ENCODE data around the gene EPSTI1. TPM values are rescaled to one million over a fixed set of nuclear protein-coding genes. Genes with fewer than 3 reads are reported as not detected.

The EPSTI1 gene
- total RNA-seq, 6 donors from 2014 or later = 10.2 to 61.8 (median 24.0) TPM

DNA sequence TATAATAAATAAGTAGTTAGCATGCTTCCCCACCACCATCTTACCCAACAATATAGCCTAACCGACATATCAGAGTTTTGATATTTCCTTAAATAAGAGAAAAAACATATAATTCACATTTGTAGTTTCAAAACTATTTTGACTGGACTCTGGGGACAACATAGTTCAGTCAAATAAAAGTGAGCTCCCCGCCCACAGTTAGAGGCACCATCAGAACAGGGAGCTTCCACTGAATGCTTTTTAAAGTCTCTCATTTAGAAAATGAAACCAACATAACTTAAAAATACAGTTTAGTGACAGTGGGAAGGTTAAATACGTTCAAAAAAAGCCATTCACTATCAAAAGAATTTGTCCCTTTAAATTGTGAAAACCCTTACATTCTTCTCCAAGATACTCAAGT lies 92.8 kb downstream of the EPSTI1 start:
- DNase-seq = no peak
- Histone ChIP-seq H3K4me3 (no peak overlapping the region), H3K9me3 (no peaks in the 10 kb centered on the region), H3K27ac (no peak overlapping the region), H3K27me3 (no peaks in the 10 kb centered on the region), H3K4me1 (peaks cover 0 to 7% (median 4%) of the 10 kb centered on the region in 4 donors), H3K36me3 (peaks cover 0 to 12% (median 2%) of the 10 kb centered on the region in 4 donors)
- 87 to 91% methylated on average over 3 of the region's 3 CpGs for WGBS, 2 donors
- ATAC-seq (ENCODE audit: low FRiP score in 2 of 2) = no peak
- TF ChIP-seq POLR2A (IDR thresholded peaks at IDR 0.05) (no peak), POLR2AphosphoS5 (IDR thresholded peaks at IDR 0.05) (no peak), EP300 (IDR thresholded peaks at IDR 0.05) (no peak)
- TF ChIP-seq, protein P1, sequence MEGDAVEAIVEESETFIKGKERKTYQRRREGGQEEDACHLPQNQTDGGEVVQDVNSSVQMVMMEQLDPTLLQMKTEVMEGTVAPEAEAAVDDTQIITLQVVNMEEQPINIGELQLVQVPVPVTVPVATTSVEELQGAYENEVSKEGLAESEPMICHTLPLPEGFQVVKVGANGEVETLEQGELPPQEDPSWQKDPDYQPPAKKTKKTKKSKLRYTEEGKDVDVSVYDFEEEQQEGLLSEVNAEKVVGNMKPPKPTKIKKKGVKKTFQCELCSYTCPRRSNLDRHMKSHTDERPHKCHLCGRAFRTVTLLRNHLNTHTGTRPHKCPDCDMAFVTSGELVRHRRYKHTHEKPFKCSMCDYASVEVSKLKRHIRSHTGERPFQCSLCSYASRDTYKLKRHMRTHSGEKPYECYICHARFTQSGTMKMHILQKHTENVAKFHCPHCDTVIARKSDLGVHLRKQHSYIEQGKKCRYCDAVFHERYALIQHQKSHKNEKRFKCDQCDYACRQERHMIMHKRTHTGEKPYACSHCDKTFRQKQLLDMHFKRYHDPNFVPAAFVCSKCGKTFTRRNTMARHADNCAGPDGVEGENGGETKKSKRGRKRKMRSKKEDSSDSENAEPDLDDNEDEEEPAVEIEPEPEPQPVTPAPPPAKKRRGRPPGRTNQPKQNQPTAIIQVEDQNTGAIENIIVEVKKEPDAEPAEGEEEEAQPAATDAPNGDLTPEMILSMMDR (IDR thresholded peaks at IDR 0.05) = no peak

DNA sequence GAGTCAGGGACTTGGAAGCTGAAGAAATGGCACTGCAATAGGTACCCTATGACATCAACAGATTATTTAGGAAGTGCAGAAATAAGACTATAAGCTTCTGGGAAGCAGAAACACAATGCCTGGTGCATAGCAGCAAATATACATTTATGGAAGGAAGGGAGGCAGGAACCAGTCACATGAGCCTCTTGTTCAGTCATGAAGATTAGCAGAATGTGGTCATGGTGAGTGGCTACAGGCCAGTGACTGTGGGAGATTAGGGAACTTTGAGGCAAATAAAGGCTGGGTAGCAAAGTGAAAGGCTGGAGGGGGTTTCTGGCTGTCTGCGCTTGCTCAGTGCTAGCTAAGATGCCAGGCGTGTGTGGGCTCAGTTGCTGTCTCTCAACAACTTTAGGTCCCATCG lies 96.3 kb downstream of the EPSTI1 start:
- Histone ChIP-seq H3K4me1 (peaks cover 0 to 12% (median 4%) of the 10 kb centered on the region in 4 donors), H3K9me3 (no peaks in the 10 kb centered on the region), H3K27ac (no peak overlapping the region), H3K36me3 (peaks cover 0 to 12% (median 2%) of the 10 kb centered on the region in 4 donors), H3K27me3 (no peaks in the 10 kb centered on the region), H3K4me3 (no peak overlapping the region)
- ATAC-seq (ENCODE audit: low FRiP score in 2 of 2) (no peak), DNase-seq (no peak)
- TF ChIP-seq POLR2A (IDR thresholded peaks at IDR 0.05) (no peak), POLR2AphosphoS5 (IDR thresholded peaks at IDR 0.05) (no peak), EP300 (IDR thresholded peaks at IDR 0.05) (no peak)
- TF ChIP-seq, protein P1 (IDR thresholded peaks at IDR 0.05) = no peak
- WGBS, 2 donors = 94 to 97% methylated on average over 3 of the region's 3 CpGs

DNA sequence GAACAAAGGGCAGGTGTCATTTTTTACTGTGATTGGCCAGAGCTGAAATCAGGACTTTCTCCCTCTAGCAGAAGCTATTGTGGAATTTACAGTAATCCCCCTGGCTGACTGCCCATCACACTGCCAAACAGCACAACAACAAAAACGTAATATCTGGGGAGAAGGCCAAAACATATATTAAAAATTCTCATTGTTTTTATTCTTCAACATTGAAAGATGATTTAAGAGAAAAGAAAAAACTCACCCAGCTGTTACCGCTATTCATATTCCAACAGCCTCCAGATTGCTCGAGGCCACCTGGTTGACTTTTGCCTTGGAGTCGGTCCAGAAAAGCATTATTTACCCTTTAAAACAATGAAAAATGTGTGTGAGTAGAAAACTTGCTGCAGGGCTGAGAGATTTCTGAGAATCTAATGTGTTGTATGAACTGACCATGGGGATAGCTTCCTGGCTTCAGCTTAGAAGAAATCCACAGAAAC lies 97.2 kb downstream of the EPSTI1 start:
- Histone ChIP-seq H3K9me3 (no peaks in the 10 kb centered on the region), H3K27ac (no peak overlapping the region), H3K27me3 (no peaks in the 10 kb centered on the region), H3K4me1 (peaks cover 0 to 12% (median 4%) of the 10 kb centered on the region in 4 donors), H3K36me3 (peaks cover 0 to 8% (median 2%) of the 10 kb centered on the region in 4 donors), H3K4me3 (no peak overlapping the region)
- TF ChIP-seq, protein P1 (IDR thresholded peaks at IDR 0.05) = no peak
- TF ChIP-seq EP300 (IDR thresholded peaks at IDR 0.05) (no peak), POLR2AphosphoS5 (IDR thresholded peaks at IDR 0.05) (no peak)
- DNase-seq = no peak
- ATAC-seq (ENCODE audit: low FRiP score in 2 of 2) = no peak
- 35 to 47% methylated on average over 4 of the region's 4 CpGs for WGBS, 2 donors

DNA sequence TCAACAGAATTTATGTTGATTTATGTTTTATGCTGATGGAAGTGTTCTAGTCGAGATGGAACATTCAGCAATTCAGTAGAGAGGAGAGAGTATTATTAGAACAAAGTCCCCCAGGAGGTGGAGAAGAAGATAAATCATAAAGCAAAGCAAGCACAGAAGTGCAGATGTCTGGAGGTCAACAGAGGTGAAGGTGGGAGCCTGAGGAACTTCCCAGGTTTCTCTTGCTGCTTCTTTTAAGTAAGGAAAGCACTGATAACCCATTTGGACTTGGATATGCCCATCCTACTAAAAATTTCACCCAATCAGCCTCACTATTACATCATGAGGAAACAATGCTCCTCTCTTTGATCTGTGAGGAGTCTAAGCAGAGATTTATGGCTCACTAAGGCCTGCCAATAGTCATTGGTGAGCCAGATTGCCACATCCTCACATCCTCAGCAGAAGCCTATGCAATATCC lies 98.8 kb downstream of the EPSTI1 start:
- Histone ChIP-seq H3K36me3 (peaks cover 0 to 16% (median 2%) of the 10 kb centered on the region in 4 donors), H3K4me3 (no peak overlapping the region), H3K9me3 (no peaks in the 10 kb centered on the region), H3K4me1 (peaks cover 0 to 12% (median 4%) of the 10 kb centered on the region in 4 donors), H3K27ac (no peak overlapping the region), H3K27me3 (no peaks in the 10 kb centered on the region)
- 26 to 36% methylated on average over 1 of the region's 1 CpG for WGBS, 2 donors
- no peak for DNase-seq
- peak in 1 of 2 donors; percentile 76 for ATAC-seq (ENCODE audit: low FRiP score in 2 of 2)
- no peak for TF ChIP-seq EP300 (IDR thresholded peaks at IDR 0.05)
- TF ChIP-seq, protein P1 (IDR thresholded peaks at IDR 0.05) = no peak
- no peak for TF ChIP-seq POLR2A (IDR thresholded peaks at IDR 0.05)
- TF ChIP-seq POLR2AphosphoS5 (IDR thresholded peaks at IDR 0.05) = no peak

DNA sequence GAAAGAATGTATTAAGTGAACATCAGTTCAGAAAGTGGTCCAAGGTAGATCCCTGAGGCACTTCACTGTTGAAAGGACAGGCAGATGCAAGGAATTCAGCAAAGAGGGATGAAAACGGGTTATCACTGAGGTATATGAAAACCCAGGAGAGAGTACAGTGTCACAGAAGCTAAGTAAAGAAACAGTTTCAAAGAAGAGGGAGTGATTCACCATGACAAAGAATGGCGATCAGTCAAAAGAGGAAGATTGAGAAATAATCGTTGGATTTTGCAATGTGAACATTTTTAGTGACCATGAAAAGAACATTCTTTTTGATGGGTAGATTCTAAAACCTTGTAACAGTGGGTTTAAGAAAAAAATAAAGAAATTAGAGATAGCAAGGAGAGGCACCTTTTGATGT lies 99.3 kb downstream of the EPSTI1 start:
- H3K27me3 ChIP-seq = no peaks in the 10 kb centered on the region
- H3K36me3 ChIP-seq = peaks cover 0 to 20% (median 2%) of the 10 kb centered on the region in 4 donors
- peaks cover 0 to 12% (median 4%) of the 10 kb centered on the region in 4 donors for H3K4me1 ChIP-seq
- DNase-seq (no peak), ATAC-seq (ENCODE audit: low FRiP score in 2 of 2) (peak in 1 of 2 donors; percentile 42)
- TF ChIP-seq, protein P1 (IDR thresholded peaks at IDR 0.05) = no peak
- TF ChIP-seq EP300 (IDR thresholded peaks at IDR 0.05) = no peak
- no peak for TF ChIP-seq POLR2A (IDR thresholded peaks at IDR 0.05)
- 65 to 69% methylated on average over 3 of the region's 3 CpGs for WGBS, 2 donors
- H3K9me3 ChIP-seq = no peaks in the 10 kb centered on the region
- H3K27ac ChIP-seq = peak overlapping the region in 1 of 4 donors; percentile 5
- no peak overlapping the region for H3K4me3 ChIP-seq
